Measurements from ENCODE around the gene ARID3C. TPM values are rescaled to one million over a fixed set of nuclear protein-coding genes. Genes with fewer than 3 reads are reported as not detected.

The ARID3C gene
- total and polyA plus RNA-seq, 10 of the 15 experiments (the other 5 are each of a cell fraction or from before 2014, with no cell fraction given): not detected

GRCh38 chr9:34665381-34666250, 36.8 kb upstream of the ARID3C start (continued):
- 0 out of 2 replicates have a peak, but pooled peaks have one; percentile 25 for TF ChIP-seq NR2F1 (conservative IDR thresholded peaks at IDR 0.05)
- peak; percentile 67 for TF ChIP-seq E2F8 (IDR thresholded peaks at IDR 0.05; ENCODE audit: low read depth, partially characterized antibody)
- TF ChIP-seq RUNX3 (IDR thresholded peaks at IDR 0.05; ENCODE audit: low read length): no peak
- TF ChIP-seq EGR1 (IDR thresholded peaks at IDR 0.05; ENCODE audit: borderline replicate concordance in 1 of 2, low read depth in 2 of 2, low read length in 2 of 2): peak in 1 of 2 experiments; percentile 97; a peak in 2 of 3 replicates
- TF ChIP-seq PKNOX1 (IDR thresholded peaks at IDR 0.05): peak; percentile 28; the same call in 1 of the 2 replicates
- TF ChIP-seq MLLT1 (IDR thresholded peaks at IDR 0.05): peak; percentile 44; the same call in 1 of the 2 replicates
- TF ChIP-seq IKZF2 (IDR thresholded peaks at IDR 0.05): peak in 1 of 2 experiments; percentile 36; a peak in 2 of 4 replicates
- no peak for TF ChIP-seq KLF5 (IDR thresholded peaks at IDR 0.05; ENCODE audit: partially characterized antibody)
- TF ChIP-seq ATF7 (IDR thresholded peaks at IDR 0.05; ENCODE audit: low read depth): peak; percentile 91
- TF ChIP-seq IKZF1 (conservative IDR thresholded peaks at IDR 0.05): no peak; the same call in 1 of the 2 replicates
- TF ChIP-seq GATAD2B (conservative IDR thresholded peaks at IDR 0.05; ENCODE audit: low read depth): no peak
- no peak for TF ChIP-seq LARP7 (IDR thresholded peaks at IDR 0.05)
- TF ChIP-seq SMARCA5 (IDR thresholded peaks at IDR 0.05): peak; percentile 54; the same call in 1 of the 2 replicates
- TF ChIP-seq ASH2L (IDR thresholded peaks at IDR 0.05; ENCODE audit: borderline replicate concordance, low read depth): no peak
- TF ChIP-seq PBX3 (IDR thresholded peaks at IDR 0.05; ENCODE audit: insufficient replicate concordance, low read depth, low read length): no peak
- 0 out of 2 replicates have a peak, but pooled peaks have one; percentile 26 for TF ChIP-seq NR2C1 (IDR thresholded peaks at IDR 0.05)
- peak; percentile 32; the same call in 1 of the 2 replicates for TF ChIP-seq RELB (IDR thresholded peaks at IDR 0.05; ENCODE audit: low read depth)
- TF ChIP-seq RCOR1 (conservative IDR thresholded peaks at IDR 0.05; ENCODE audit: low read depth, low read length): no peak
- no peak for TF ChIP-seq PAX5 (IDR thresholded peaks at IDR 0.05; ENCODE audit: borderline replicate concordance, low read depth, low read length)
- TF ChIP-seq RFX5 (IDR thresholded peaks at IDR 0.05; ENCODE audit: low read depth, low read length): no peak
- 0 out of 2 replicates have a peak, but pooled peaks have one; percentile 66 for TF ChIP-seq NBN (IDR thresholded peaks at IDR 0.05)
